SK-N-DZ (cell line): Measurements from ENCODE around the gene CDH13.
A peak's percentile ranks its signal among the peaks of the same experiment; 100 is the strongest.

Experiments
- DNase-seq: peaks from one replicate; pipeline ENCODE4 v3.0.0-alpha.2; 2015; ENCODE audit warnings: low spot score

Gene CDH13

GRCh38 chr16:83550183-83550569, 923.4 kb downstream of the CDH13 start:
- DNase-seq, result no peak

- no peak for DNase-seq
Observed at GRCh38 chr16:83552228-83552627, 925.5 kb downstream of the CDH13 start.

DNA sequence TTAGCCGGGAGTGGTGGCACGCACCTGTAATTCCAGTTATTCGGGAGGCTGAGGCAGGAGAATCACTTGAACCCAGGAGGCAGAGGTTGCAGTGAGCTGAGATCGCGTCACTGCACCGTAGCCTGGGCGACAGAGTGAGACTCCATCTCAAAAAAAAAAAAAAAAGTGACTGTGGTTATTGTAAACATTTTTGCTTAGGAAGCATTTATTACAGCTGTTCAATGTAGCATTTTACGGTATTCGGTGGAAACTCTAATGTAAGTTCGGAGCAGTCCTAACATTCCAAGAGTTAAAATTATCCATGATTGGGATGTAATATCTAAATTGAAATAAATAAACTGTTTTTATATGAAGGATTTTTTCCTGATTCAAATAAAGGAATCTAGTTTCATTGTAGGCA, 926.2 kb downstream of the CDH13 start:
- no peak for DNase-seq

DNA sequence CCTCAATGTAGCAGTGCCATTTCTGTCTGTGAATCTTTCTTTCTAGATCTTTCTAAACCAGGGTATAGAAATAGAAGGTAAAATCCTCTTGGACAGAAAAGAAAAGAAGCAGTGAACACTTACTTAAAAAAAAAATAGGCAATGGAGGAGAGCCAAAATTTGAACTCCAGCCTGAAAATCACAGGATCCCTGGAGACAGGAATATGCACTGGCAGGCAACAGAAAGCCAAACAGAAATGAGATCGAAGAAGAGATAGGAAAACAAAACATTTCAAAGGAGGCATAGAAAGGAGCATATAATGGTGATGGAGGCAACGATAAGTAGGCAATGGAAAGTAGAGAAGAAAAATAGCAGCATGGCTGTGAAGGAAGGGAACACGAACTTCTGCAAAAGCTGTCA, 927.3 kb downstream of the CDH13 start:
- DNase-seq, result no peak

DNA sequence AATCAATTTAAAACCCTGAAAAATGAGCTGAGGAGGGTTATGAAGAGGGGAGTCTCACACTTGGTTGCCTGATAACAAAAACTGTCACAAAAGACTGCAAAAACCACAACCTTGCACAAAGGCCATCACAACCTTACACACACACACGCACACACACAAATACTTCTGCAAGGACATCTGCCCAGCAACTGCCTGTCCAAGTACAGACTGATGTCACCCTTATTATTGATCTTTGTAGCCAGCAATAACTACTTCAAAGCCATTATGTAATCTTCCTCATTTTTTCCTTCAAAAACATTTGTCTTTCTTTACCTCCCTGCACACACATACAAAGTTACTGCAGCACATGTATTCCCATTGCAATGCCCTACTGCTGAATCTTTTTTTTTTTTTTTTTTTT, 927.8 kb downstream of the CDH13 start:
- DNase-seq, result no peak

GRCh38 chr16:83561876-83562275, 935.1 kb downstream of the CDH13 start:
- DNase-seq, result no peak

DNA sequence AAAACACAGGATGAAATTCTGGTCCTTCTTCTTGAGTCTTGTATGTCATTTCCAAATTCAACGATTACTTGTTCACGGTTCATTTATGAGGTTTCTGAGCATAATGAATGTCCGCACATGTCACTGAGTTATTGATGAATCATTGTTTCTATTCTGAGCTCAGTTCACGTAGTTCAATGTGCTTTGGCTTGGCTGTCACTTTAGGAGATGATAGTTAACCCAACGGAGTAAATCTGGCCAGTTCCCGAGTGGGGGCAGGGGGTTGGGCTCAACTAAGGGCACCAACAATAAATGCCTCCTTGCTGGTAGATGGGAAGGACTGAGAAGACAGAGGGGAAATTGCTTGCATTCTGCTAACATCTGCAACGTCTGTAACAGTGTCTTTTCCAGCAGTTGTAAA, 941.6 kb downstream of the CDH13 start:
- no peak for DNase-seq

DNA sequence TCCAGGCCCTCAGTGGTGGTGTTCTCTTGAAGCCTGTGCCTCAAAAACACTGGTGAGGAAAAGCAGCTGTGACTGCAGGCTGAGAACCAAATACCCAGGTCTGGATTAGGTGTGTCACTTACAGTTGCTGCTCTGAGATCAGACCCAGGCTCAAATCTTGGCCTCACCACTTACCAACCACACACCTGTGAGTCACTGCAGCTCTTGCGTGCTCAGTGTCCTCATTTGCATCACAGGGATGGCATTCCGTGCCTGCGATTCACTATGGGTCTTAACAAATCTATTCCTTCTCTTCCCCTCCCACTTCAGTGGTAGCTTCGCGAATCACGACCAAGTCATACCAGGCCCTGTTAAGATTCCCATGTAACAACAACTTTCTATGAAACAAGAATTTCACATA, 947.6 kb downstream of the CDH13 start:
- DNase-seq, result no peak

- no peak for DNase-seq
Observed at GRCh38 chr16:83577078-83577745, 950.4 kb downstream of the CDH13 start.

DNA sequence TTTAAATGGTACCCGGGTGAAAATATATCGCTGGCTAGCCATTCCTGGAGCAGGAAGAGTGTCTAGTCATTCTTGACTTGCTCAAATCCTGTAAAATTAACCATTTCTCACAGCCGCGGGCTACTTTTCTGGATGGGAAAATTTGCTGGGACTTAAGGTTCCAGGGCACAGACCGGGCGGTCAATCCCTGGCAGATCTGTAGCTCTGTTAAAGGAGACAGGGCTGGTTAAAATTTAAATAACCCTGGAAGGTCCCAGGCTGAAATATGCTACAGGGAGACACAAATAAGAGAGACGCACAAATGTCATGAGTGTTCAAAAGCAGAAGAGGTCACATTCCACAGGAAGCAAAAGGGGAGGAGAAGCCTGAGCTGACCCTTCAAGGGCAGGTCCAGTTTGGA, 951.4 kb downstream of the CDH13 start:
- DNase-seq, result no peak

DNA sequence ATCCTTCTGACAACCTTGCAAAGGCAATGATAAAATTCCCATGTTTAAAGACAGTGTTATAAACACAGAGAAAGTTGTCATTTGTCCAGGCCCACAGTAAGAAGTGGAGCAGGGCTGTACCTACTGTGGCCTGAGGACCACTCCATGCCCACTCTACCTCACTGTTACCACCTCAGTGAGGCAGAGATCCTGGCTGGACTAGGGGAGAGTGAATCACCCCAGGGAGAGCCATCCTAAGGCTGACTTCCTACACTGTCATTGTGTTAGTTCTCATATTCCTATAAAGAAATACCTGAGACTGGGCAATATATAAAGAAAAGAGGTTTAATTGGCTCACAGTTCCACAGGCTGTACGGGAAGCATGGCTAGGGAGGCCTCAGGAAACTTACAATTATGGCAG, 952.3 kb downstream of the CDH13 start:
- DNase-seq, result no peak

- DNase-seq, result no peak
Observed at GRCh38 chr16:83579436-83579835, 952.7 kb downstream of the CDH13 start.

DNA sequence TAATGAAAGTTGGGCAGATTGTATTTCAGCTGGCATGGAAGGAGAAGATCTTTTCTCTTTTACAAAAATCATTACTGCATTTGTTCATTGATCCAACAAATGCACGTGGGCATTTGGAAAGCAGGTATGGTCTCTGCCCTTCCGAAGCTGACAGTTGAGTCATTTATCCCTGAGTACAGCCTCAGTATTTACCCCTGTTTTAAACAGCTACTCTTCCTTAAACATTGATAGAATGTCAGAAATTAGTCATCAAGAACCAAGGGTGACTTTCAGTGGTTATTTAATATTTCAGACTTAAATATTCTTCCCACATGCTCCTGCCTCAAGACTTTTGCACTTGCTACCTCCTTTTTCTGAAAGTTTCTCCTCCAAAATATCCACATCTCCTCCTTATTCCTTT, 954.3 kb downstream of the CDH13 start:
- DNase-seq, result no peak

GRCh38 chr16:83581994-83582747, 955.4 kb downstream of the CDH13 start:
- DNase-seq, result no peak

GRCh38 chr16:83586036-83586435, 959.3 kb downstream of the CDH13 start:
- no peak for DNase-seq

DNA sequence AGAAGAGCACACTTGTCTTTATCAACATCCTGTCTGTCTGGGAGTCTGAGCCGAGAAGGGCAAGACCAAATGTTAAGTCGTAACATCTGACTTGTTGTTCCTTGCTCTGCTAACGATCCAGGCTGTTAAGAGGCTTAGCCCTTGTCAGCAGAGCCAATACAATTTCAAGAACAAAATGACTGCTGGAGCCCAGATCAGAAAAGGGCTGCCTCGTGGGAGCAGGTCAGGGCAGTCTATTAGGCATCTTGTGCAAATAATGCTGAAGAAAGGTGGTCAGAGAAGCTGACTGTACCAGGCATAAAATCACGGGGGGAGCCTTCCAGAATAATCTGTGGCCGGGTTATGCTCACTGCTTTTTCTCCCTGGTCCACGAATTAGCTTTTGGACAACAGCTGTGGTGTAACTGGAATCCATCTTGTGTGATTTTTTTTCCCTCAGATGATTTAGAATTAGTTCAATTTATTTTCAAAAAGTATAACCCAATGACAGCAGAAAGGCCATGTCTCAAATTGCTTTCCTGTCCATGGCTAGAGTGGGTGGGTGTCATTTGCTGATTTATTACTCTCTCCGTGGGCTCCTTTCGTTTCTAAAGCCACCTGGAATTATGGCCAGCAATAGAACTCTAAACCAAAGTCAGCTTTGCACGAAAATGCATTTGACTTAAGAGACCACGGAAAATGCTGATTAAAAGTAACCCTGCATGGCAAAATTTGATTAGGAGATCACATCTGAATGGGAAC, 959.9 kb downstream of the CDH13 start:
- peak; percentile 6 for DNase-seq

- DNase-seq, result no peak
Observed at GRCh38 chr16:83587201-83587600, 960.4 kb downstream of the CDH13 start.

DNA sequence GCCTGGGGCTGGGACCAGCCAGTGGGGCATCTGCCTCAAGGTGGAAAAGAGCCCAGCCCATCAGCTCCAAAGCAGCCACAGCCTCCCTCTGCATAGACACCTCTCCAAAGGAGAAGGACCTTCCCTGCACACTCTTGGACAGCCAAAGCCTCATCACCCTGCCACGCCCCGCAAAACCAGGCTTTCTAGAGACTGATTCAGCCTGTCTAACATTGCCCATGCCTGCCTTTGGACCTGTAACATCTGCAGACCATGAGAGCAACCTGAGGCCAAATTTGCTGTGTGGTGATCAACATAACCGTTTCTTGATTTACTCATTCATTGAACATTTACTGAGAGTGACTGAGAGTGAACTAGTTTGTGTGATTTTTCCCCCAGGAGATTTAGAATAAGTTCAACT, 961.3 kb downstream of the CDH13 start:
- no peak for DNase-seq

- DNase-seq, result no peak
Observed at GRCh38 chr16:83589576-83589975, 962.8 kb downstream of the CDH13 start.

DNA sequence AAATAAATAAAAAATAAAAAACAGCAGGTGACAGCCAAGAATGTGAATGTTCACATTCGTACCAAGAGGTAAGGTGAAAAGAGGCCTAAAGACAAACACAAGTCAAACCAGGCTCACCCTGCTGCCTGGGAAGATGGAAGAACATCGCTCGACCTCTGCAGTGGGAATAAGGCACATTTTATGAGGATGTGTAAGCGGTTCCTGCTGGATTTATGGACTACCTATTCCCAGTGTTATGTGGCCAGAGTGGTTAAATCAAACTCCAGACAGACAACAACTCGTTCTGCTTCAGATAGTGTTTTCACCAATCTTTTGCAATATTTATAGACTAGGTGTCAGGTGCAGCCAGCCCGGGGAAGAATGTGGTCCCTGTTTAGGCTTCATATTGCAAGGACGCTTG, 966.0 kb downstream of the CDH13 start:
- DNase-seq, result no peak

GRCh38 chr16:83599789-83600462, 973.2 kb downstream of the CDH13 start:
- DNase-seq, result no peak
